Neutrophil (primary cell): ENCODE results near the gene STX12.

Experiments used
- H3K27ac ChIP-seq: fragments of 200-600 bp; sonication (generic); 2 replicates; pipeline ENCODE4 v1.5.1; 2016; ENCODE audit warnings: mild to moderate bottlenecking, moderate library complexity
- H3K27me3 ChIP-seq: fragments of 200-600 bp; sonication (generic); 2 replicates; pipeline ENCODE4 v1.6.0; 2016; ENCODE audit warnings: mild to moderate bottlenecking
- H3K36me3 ChIP-seq: fragments of 200-600 bp; sonication (generic); 2 replicates; pipeline ENCODE4 v1.5.1; 2017
- H3K4me1 ChIP-seq, 2 experiments: fragments of 200-600 bp in 1 of 2; sonication (generic) in 1 of 2; 1 replicate in 1 of 2; 2 replicates in 1 of 2; pipeline versions ENCODE4 v1.5.1 to v1.6.1; 2013 to 2016; ENCODE audit warnings: low read depth in 1 of 2, low read length in 1 of 2, mild to moderate bottlenecking in 1 of 2, moderate library complexity in 1 of 2; ENCODE audit not compliant: control insufficient read depth in 1 of 2, insufficient read depth in 1 of 2
- H3K4me3 ChIP-seq, 2 experiments: fragments of 200-600 bp in 1 of 2; sonication (generic) in 1 of 2; 1 replicate in 1 of 2; 2 replicates in 1 of 2; pipeline ENCODE4 v1.5.1; 2013 to 2016; ENCODE audit warnings: low read depth in 1 of 2, low read length in 1 of 2, mild to moderate bottlenecking in 1 of 2, moderate library complexity in 1 of 2
- H3K9me3 ChIP-seq: fragments of 200-600 bp; sonication (generic); 2 replicates; pipeline ENCODE4 v1.5.1; 2016
- CTCF ChIP-seq: fragments of 200-600 bp; sonication (generic); IDR thresholded peaks from 2 replicates; pipeline ENCODE4 v1.5.1; 2016; ENCODE audit warnings: antibody characterized with exemption

STX12 gene

GRCh38 chr1:27809883-27810282 lies 36.9 kb downstream of the STX12 start:
- no peak overlapping the region for H3K4me3 ChIP-seq
- no peaks in the 10 kb centered on the region for H3K4me1 ChIP-seq
- H3K27ac ChIP-seq: no peak overlapping the region
- H3K36me3 ChIP-seq: peaks cover 58% of the 10 kb centered on the region
- no peaks in the 10 kb centered on the region for H3K9me3 ChIP-seq
- TF ChIP-seq CTCF: no peak
- no peaks in the 10 kb centered on the region for H3K27me3 ChIP-seq

- Histone ChIP-seq H3K9me3 (no peaks in the 10 kb centered on the region), H3K27ac (no peak overlapping the region), H3K36me3 (peaks cover 56% of the 10 kb centered on the region), H3K4me1 (no peaks in the 10 kb centered on the region), H3K27me3 (no peaks in the 10 kb centered on the region), H3K4me3 (no peak overlapping the region)
- TF ChIP-seq CTCF: no peak
These were observed 38.9 kb downstream of the STX12 start for GRCh38 chr1:27811741-27812500.

GRCh38 chr1:27816921-27817630 lies 44.1 kb downstream of the STX12 start:
- Histone ChIP-seq H3K27ac (no peak overlapping the region), H3K9me3 (no peaks in the 10 kb centered on the region), H3K27me3 (no peaks in the 10 kb centered on the region), H3K36me3 (peaks cover 89% of the 10 kb centered on the region), H3K4me1 (no peaks in the 10 kb centered on the region), H3K4me3 (no peak overlapping the region)
- TF ChIP-seq CTCF: no peak

GRCh38 chr1:27821761-27822315 lies 48.8 kb downstream of the STX12 start:
- Histone ChIP-seq H3K9me3 (no peaks in the 10 kb centered on the region), H3K27me3 (no peaks in the 10 kb centered on the region), H3K4me3 (no peak overlapping the region), H3K36me3 (peaks cover 53% of the 10 kb centered on the region), H3K27ac (no peak overlapping the region), H3K4me1 (no peaks in the 10 kb centered on the region)
- TF ChIP-seq CTCF: no peak

- Histone ChIP-seq H3K27ac (no peak overlapping the region), H3K27me3 (no peaks in the 10 kb centered on the region), H3K4me3 (no peak overlapping the region), H3K4me1 (no peaks in the 10 kb centered on the region), H3K36me3 (peaks cover 35% of the 10 kb centered on the region), H3K9me3 (no peaks in the 10 kb centered on the region)
- TF ChIP-seq CTCF: no peak
These were observed 50.8 kb downstream of the STX12 start for GRCh38 chr1:27823784-27824183.
